ENCODE measurements around the gene LY6G6C.
A peak's percentile ranks its signal among the peaks of the same experiment; 100 is the strongest.

Gene LY6G6C

GRCh38 chr6:31734247-31734820 lies 12.8 kb upstream of the LY6G6C start:
- H3K4me1 ChIP-seq (ENCODE audit: control insufficient read depth, insufficient read depth, low read length, unreplicated experiment), result peaks cover 56% of the 10 kb centered on the region
- no peak overlapping the region for H2AFZ ChIP-seq (ENCODE audit: low read length, unreplicated experiment)
- H3K4me3 ChIP-seq (ENCODE audit: low read depth, low read length), result peak overlapping the region; percentile 93
- no peaks in the 10 kb centered on the region for H3K27me3 ChIP-seq (ENCODE audit: insufficient read depth, low read length)
- H3K36me3 ChIP-seq (ENCODE audit: insufficient read depth, low read length), result peaks cover 22% of the 10 kb centered on the region; the same call in 1 of the 2 replicates
- peaks cover 48% of the 10 kb centered on the region for H3K79me2 ChIP-seq (ENCODE audit: control insufficient read depth, insufficient read depth, low read length, unreplicated experiment)
- H3K27ac ChIP-seq (ENCODE audit: low read depth, low read length), result peak overlapping the region; percentile 79

GRCh38 chr6:31733734-31734133 lies 12.2 kb upstream of the LY6G6C start:
- H2AFZ ChIP-seq (ENCODE audit: low read length, unreplicated experiment), result no peak overlapping the region
- peaks cover 22% of the 10 kb centered on the region; the same call in 1 of the 2 replicates for H3K36me3 ChIP-seq (ENCODE audit: insufficient read depth, low read length)
- peak overlapping the region; percentile 79 for H3K27ac ChIP-seq (ENCODE audit: low read depth, low read length)
- peak overlapping the region; percentile 93 for H3K4me3 ChIP-seq (ENCODE audit: low read depth, low read length)
- H3K27me3 ChIP-seq (ENCODE audit: insufficient read depth, low read length), result no peaks in the 10 kb centered on the region
- peaks cover 55% of the 10 kb centered on the region for H3K4me1 ChIP-seq (ENCODE audit: control insufficient read depth, insufficient read depth, low read length, unreplicated experiment)
- peaks cover 48% of the 10 kb centered on the region for H3K79me2 ChIP-seq (ENCODE audit: control insufficient read depth, insufficient read depth, low read length, unreplicated experiment)

GRCh38 chr6:31732029-31732428 lies 10.5 kb upstream of the LY6G6C start:
- H3K4me3 ChIP-seq (ENCODE audit: low read depth, low read length), result no peak overlapping the region
- peak overlapping the region; percentile 3; the same call in 1 of the 2 replicates for H3K27ac ChIP-seq (ENCODE audit: low read depth, low read length)
- H3K36me3 ChIP-seq (ENCODE audit: insufficient read depth, low read length), result peaks cover 22% of the 10 kb centered on the region; the same call in 1 of the 2 replicates
- H3K4me1 ChIP-seq (ENCODE audit: control insufficient read depth, insufficient read depth, low read length, unreplicated experiment), result peaks cover 42% of the 10 kb centered on the region
- no peak overlapping the region for H2AFZ ChIP-seq (ENCODE audit: low read length, unreplicated experiment)
- H3K79me2 ChIP-seq (ENCODE audit: control insufficient read depth, insufficient read depth, low read length, unreplicated experiment), result peaks cover 48% of the 10 kb centered on the region
- no peaks in the 10 kb centered on the region for H3K27me3 ChIP-seq (ENCODE audit: insufficient read depth, low read length)

- Histone ChIP-seq H3K4me1 (ENCODE audit: control insufficient read depth, insufficient read depth, low read length, unreplicated experiment) (peaks cover 37% of the 10 kb centered on the region), H3K27ac (ENCODE audit: low read depth, low read length) (peak overlapping the region; percentile 74), H2AFZ (ENCODE audit: low read length, unreplicated experiment) (no peak overlapping the region), H3K79me2 (ENCODE audit: control insufficient read depth, insufficient read depth, low read length, unreplicated experiment) (peaks cover 35% of the 10 kb centered on the region), H3K4me3 (ENCODE audit: low read depth, low read length) (peak overlapping the region; percentile 81), H3K27me3 (ENCODE audit: insufficient read depth, low read length) (no peaks in the 10 kb centered on the region), H3K36me3 (ENCODE audit: insufficient read depth, low read length) (peaks cover 22% of the 10 kb centered on the region; the same call in 1 of the 2 replicates)
Observed at GRCh38 chr6:31730631-31731086, 9.1 kb upstream of the LY6G6C start.

GRCh38 chr6:31729979-31730630 lies 8.6 kb upstream of the LY6G6C start:
- H2AFZ ChIP-seq (ENCODE audit: low read length, unreplicated experiment), result no peak overlapping the region
- peaks cover 29% of the 10 kb centered on the region for H3K79me2 ChIP-seq (ENCODE audit: control insufficient read depth, insufficient read depth, low read length, unreplicated experiment)
- H3K4me3 ChIP-seq (ENCODE audit: low read depth, low read length), result peak overlapping the region; percentile 81
- H3K4me1 ChIP-seq (ENCODE audit: control insufficient read depth, insufficient read depth, low read length, unreplicated experiment), result peaks cover 37% of the 10 kb centered on the region
- H3K27ac ChIP-seq (ENCODE audit: low read depth, low read length), result peak overlapping the region; percentile 74
- no peaks in the 10 kb centered on the region for H3K27me3 ChIP-seq (ENCODE audit: insufficient read depth, low read length)
- peaks cover 22% of the 10 kb centered on the region; the same call in 1 of the 2 replicates for H3K36me3 ChIP-seq (ENCODE audit: insufficient read depth, low read length)

- H3K27ac ChIP-seq (ENCODE audit: low read depth, low read length), result peak overlapping the region; percentile 74
- H2AFZ ChIP-seq (ENCODE audit: low read length, unreplicated experiment), result no peak overlapping the region
- H3K4me1 ChIP-seq (ENCODE audit: control insufficient read depth, insufficient read depth, low read length, unreplicated experiment), result peaks cover 37% of the 10 kb centered on the region
- H3K27me3 ChIP-seq (ENCODE audit: insufficient read depth, low read length), result no peaks in the 10 kb centered on the region
- peak overlapping the region; percentile 81 for H3K4me3 ChIP-seq (ENCODE audit: low read depth, low read length)
- H3K79me2 ChIP-seq (ENCODE audit: control insufficient read depth, insufficient read depth, low read length, unreplicated experiment), result peaks cover 24% of the 10 kb centered on the region
- peaks cover 22% of the 10 kb centered on the region; the same call in 1 of the 2 replicates for H3K36me3 ChIP-seq (ENCODE audit: insufficient read depth, low read length)
Observed at GRCh38 chr6:31729515-31729978, 8.0 kb upstream of the LY6G6C start.

- Histone ChIP-seq H2AFZ (ENCODE audit: low read length, unreplicated experiment) (peak within 1 kb of the TSS; percentile 11), H3K36me3 (ENCODE audit: insufficient read depth, low read length) (peaks cover 17% of the 10 kb centered on the region; the same call in 1 of the 2 replicates), H3K4me1 (ENCODE audit: control insufficient read depth, insufficient read depth, low read length, unreplicated experiment) (peaks cover 32% of the 10 kb centered on the region), H3K79me2 (ENCODE audit: control insufficient read depth, insufficient read depth, low read length, unreplicated experiment) (peaks cover 18% of the 10 kb centered on the region), H3K27ac (ENCODE audit: low read depth, low read length) (peak within 1 kb of the TSS; percentile 74), H3K27me3 (ENCODE audit: insufficient read depth, low read length) (no peaks in the 10 kb centered on the region), H3K4me3 (ENCODE audit: low read depth, low read length) (peak within 1 kb of the TSS; percentile 81)
Observed at GRCh38 chr6:31728767-31729514, 7.4 kb upstream of the LY6G6C start, which contains the start of gene DDAH2. Gene DDAH2, minus strand, starts transcription at chr6:31729299. Its CDS starts 138 bp downstream, at chr6:31729161.

GRCh38 chr6:31727717-31728671 lies 6.4 kb upstream of the LY6G6C start:
- Histone ChIP-seq H2AFZ (ENCODE audit: low read length, unreplicated experiment) (no peak overlapping the region), H3K79me2 (ENCODE audit: control insufficient read depth, insufficient read depth, low read length, unreplicated experiment) (peaks cover 8% of the 10 kb centered on the region), H3K4me3 (ENCODE audit: low read depth, low read length) (peak overlapping the region; percentile 81; the same call in 1 of the 2 replicates), H3K4me1 (ENCODE audit: control insufficient read depth, insufficient read depth, low read length, unreplicated experiment) (peaks cover 22% of the 10 kb centered on the region), H3K27ac (ENCODE audit: low read depth, low read length) (no peak overlapping the region), H3K36me3 (ENCODE audit: insufficient read depth, low read length) (peaks cover 7% of the 10 kb centered on the region; the same call in 1 of the 2 replicates), H3K27me3 (ENCODE audit: insufficient read depth, low read length) (no peaks in the 10 kb centered on the region)

GRCh38 chr6:31727034-31727716 lies 5.6 kb upstream of the LY6G6C start:
- no peak overlapping the region for H2AFZ ChIP-seq (ENCODE audit: low read length, unreplicated experiment)
- no peak overlapping the region for H3K4me3 ChIP-seq (ENCODE audit: low read depth, low read length)
- H3K27me3 ChIP-seq (ENCODE audit: insufficient read depth, low read length), result no peaks in the 10 kb centered on the region
- H3K27ac ChIP-seq (ENCODE audit: low read depth, low read length), result no peak overlapping the region
- H3K36me3 ChIP-seq (ENCODE audit: insufficient read depth, low read length), result peaks cover 6% of the 10 kb centered on the region; the same call in 1 of the 2 replicates
- peaks cover 4% of the 10 kb centered on the region for H3K79me2 ChIP-seq (ENCODE audit: control insufficient read depth, insufficient read depth, low read length, unreplicated experiment)
- peaks cover 21% of the 10 kb centered on the region for H3K4me1 ChIP-seq (ENCODE audit: control insufficient read depth, insufficient read depth, low read length, unreplicated experiment)
